ENCODE measurements around the gene NOS1. TPM values are rescaled to one million over a fixed set of nuclear protein-coding genes. Genes with fewer than 3 reads are reported as not detected.

NOS1 gene
- total RNA-seq, 1 donor from 2014 or later = 0.48 TPM

GRCh38 chr12:117359029-117359845 lies 2.2 kb downstream of the NOS1 start:
- DNase-seq (ENCODE audit: extremely low spot score, unreplicated experiment) = no peak
- H3K4me3 Mint-ChIP-seq = no peak overlapping the region
- no peak for TF ChIP-seq CTCF (conservative IDR thresholded peaks at IDR 0.05)
- no peak overlapping the region for H3K27ac Mint-ChIP-seq
- H3K9me3 Mint-ChIP-seq = no peaks in the 10 kb centered on the region
- H3K27me3 Mint-ChIP-seq = peaks cover 92% of the 10 kb centered on the region
- no peaks in the 10 kb centered on the region for H3K4me1 Mint-ChIP-seq (ENCODE audit: unreplicated experiment)
- no peaks in the 10 kb centered on the region for H3K36me3 Mint-ChIP-seq

GRCh38 chr12:117356048-117356447 lies 5.4 kb downstream of the NOS1 start:
- H3K4me1 Mint-ChIP-seq (ENCODE audit: unreplicated experiment) = no peaks in the 10 kb centered on the region
- H3K9me3 Mint-ChIP-seq = no peaks in the 10 kb centered on the region
- peaks cover 91% of the 10 kb centered on the region for H3K27me3 Mint-ChIP-seq
- no peak overlapping the region for H3K4me3 Mint-ChIP-seq
- H3K27ac Mint-ChIP-seq = no peak overlapping the region
- no peak for TF ChIP-seq CTCF (conservative IDR thresholded peaks at IDR 0.05)
- DNase-seq (ENCODE audit: extremely low spot score, unreplicated experiment) = no peak
- no peaks in the 10 kb centered on the region for H3K36me3 Mint-ChIP-seq

- no peaks in the 10 kb centered on the region for H3K36me3 Mint-ChIP-seq
- H3K9me3 Mint-ChIP-seq = no peaks in the 10 kb centered on the region
- no peaks in the 10 kb centered on the region for H3K4me1 Mint-ChIP-seq (ENCODE audit: unreplicated experiment)
- no peak for DNase-seq (ENCODE audit: extremely low spot score, unreplicated experiment)
- no peak overlapping the region for H3K27ac Mint-ChIP-seq
- TF ChIP-seq CTCF (conservative IDR thresholded peaks at IDR 0.05) = no peak
- no peak overlapping the region for H3K4me3 Mint-ChIP-seq
- peaks cover 79% of the 10 kb centered on the region for H3K27me3 Mint-ChIP-seq
These were observed 8.5 kb downstream of the NOS1 start for GRCh38 chr12:117352883-117353282.

GRCh38 chr12:117352206-117352605 lies 9.2 kb downstream of the NOS1 start:
- Mint-ChIP-seq H3K27ac (no peak overlapping the region), H3K27me3 (peaks cover 73% of the 10 kb centered on the region), H3K4me1 (ENCODE audit: unreplicated experiment) (no peaks in the 10 kb centered on the region), H3K9me3 (no peaks in the 10 kb centered on the region), H3K36me3 (no peaks in the 10 kb centered on the region), H3K4me3 (no peak overlapping the region)
- DNase-seq (ENCODE audit: extremely low spot score, unreplicated experiment) = no peak
- TF ChIP-seq CTCF (conservative IDR thresholded peaks at IDR 0.05) = no peak

- Mint-ChIP-seq H3K27ac (no peak overlapping the region), H3K27me3 (peaks cover 54% of the 10 kb centered on the region)
These were observed 11.3 kb downstream of the NOS1 start for GRCh38 chr12:117350140-117350539.

More at GRCh38 chr12:117350140-117350539, 11.3 kb downstream of the NOS1 start:
- no peaks in the 10 kb centered on the region for H3K9me3 Mint-ChIP-seq
- no peak for TF ChIP-seq CTCF (conservative IDR thresholded peaks at IDR 0.05)
- no peak for DNase-seq (ENCODE audit: extremely low spot score, unreplicated experiment)
- no peaks in the 10 kb centered on the region for H3K36me3 Mint-ChIP-seq
- H3K4me3 Mint-ChIP-seq = no peak overlapping the region
- H3K4me1 Mint-ChIP-seq (ENCODE audit: unreplicated experiment) = no peaks in the 10 kb centered on the region

Measured in type B pancreatic cell (in vitro differentiated cells).